Lung (tissue), 16 donors: ENCODE results near the gene ATCAY. TPM values are rescaled to one million over a fixed set of nuclear protein-coding genes. Genes with fewer than 3 reads are reported as not detected.
A peak's percentile ranks its signal among the peaks of the same experiment; 100 is the strongest.

Experiments used
- ATAC-seq: fragments of 200-7000 bp; cut with Tn5 transposase; one replicate; pipeline ENCODE4 v1.9.1; 2020; ENCODE audit warnings: moderate number of reproducible peaks; ENCODE audit not compliant: insufficient read depth, low FRiP score
- DNase-seq, 3 donors: peaks; one replicate each; pipeline ENCODE4 v3.0.0-alpha.2; 2013 to 2017
- H3K27ac ChIP-seq, 2 donors: one replicate each; pipeline ENCODE4 v1.5.1; 2013; ENCODE audit warnings: mild to moderate bottlenecking in 2 of 2, moderate library complexity in 2 of 2, control low read depth in 1 of 2, inconsistent platforms in 1 of 2, low read depth in 1 of 2, low read length in 1 of 2
- H3K27me3 ChIP-seq, 3 donors: one replicate each; pipeline ENCODE4 v1.5.1; 2013; ENCODE audit warnings: low read length in 2 of 3; ENCODE audit not compliant: control insufficient read depth in 3 of 3, insufficient read depth in 3 of 3
- H3K36me3 ChIP-seq, 4 donors: one replicate each; pipeline ENCODE4 v1.5.1; 2013; ENCODE audit warnings: low read length in 4 of 4, mild to moderate bottlenecking in 1 of 4, moderate library complexity in 1 of 4; ENCODE audit not compliant: control insufficient read depth in 4 of 4, insufficient read depth in 4 of 4
- H3K4me1 ChIP-seq, 5 donors: one replicate each; pipeline ENCODE4 v1.5.1; 2013; ENCODE audit warnings: low read length in 5 of 5, mild to moderate bottlenecking in 2 of 5, moderate library complexity in 1 of 5; ENCODE audit not compliant: control insufficient read depth in 5 of 5, insufficient read depth in 5 of 5
- H3K4me3 ChIP-seq: one replicate; pipeline ENCODE4 v1.5.1; 2013; ENCODE audit warnings: mild to moderate bottlenecking, control low read depth, moderate library complexity
- H3K9ac ChIP-seq, 2 donors: one replicate each; pipeline ENCODE4 v1.5.1; 2013; ENCODE audit warnings: low read length in 2 of 2, control low read depth in 1 of 2; ENCODE audit not compliant: insufficient read depth in 1 of 2
- H3K9me3 ChIP-seq, 4 donors: one replicate each; pipeline ENCODE4 v1.5.1; 2013; ENCODE audit warnings: low read length in 3 of 4, mild to moderate bottlenecking in 1 of 4, moderate library complexity in 1 of 4; ENCODE audit not compliant: control insufficient read depth in 4 of 4, insufficient read depth in 3 of 4
- WGBS, 2 donors: extraction: QIAGEN DNeasy Blood & Tissue Kit; methylation state at CpG; one replicate each; pipeline ENCODE4 v1.1.7; 2013; 5-methylcytosine and 5-hydroxymethylcytosine counted together
- long read RNA-seq, 5 donors: transcript quantifications; one replicate each; lab custom pipeline, GENCODE V29; 2026
- polyA plus RNA-seq, 2 donors: library from polyadenylated mRNA; stranded (reverse); fragments of 200-250 nt; gene quantifications; one replicate each; pipeline ENCODE4 v1.2.1, GENCODE V29; 2013
- total RNA-seq, 2 donors: library from RNA; depleted of rRNA in 1 of 2; stranded (reverse); fragments of >200 nt in 1 of 2; gene quantifications; one replicate each; pipeline ENCODE4 v1.2.1, GENCODE V29; 2014 to 2021
- TF ChIP-seq, protein P1 (sequence below): IDR thresholded peaks from 2 replicates; pipeline ENCODE4 v1.5.1; 2012; ENCODE audit warnings: mild to moderate bottlenecking; ENCODE audit errors: control extremely low read depth, extremely low read depth
- donor health status: control.
- donor health status: control.
- donor health status: Bipolar disorder and iron deficiency.
- donor health status: healthy.
- donor health status: DM: yes; HTN: yes; CAD: no.

The ATCAY gene, protein sequence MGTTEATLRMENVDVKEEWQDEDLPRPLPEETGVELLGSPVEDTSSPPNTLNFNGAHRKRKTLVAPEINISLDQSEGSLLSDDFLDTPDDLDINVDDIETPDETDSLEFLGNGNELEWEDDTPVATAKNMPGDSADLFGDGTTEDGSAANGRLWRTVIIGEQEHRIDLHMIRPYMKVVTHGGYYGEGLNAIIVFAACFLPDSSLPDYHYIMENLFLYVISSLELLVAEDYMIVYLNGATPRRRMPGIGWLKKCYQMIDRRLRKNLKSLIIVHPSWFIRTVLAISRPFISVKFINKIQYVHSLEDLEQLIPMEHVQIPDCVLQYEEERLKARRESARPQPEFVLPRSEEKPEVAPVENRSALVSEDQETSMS
- total RNA-seq, result under 1 TPM in 1 of 2 donors, not detected in 1; 0.09 TPM
- polyA plus RNA-seq, result under 1 TPM in 1 of 2 donors, not detected in 1; under 0.01 TPM
- long read RNA-seq, donor 1, result 0 reads
- long read RNA-seq, donor 2, result 0 reads
- long read RNA-seq, donor 3, partial matches to known transcripts, result 12 of 12 reads
- long read RNA-seq, donor 3, other reads (novel, unspliced or antisense), result 0 of 12 reads
- long read RNA-seq, donor 4, result 0 reads
- long read RNA-seq, donor 5, result 0 reads

DNA sequence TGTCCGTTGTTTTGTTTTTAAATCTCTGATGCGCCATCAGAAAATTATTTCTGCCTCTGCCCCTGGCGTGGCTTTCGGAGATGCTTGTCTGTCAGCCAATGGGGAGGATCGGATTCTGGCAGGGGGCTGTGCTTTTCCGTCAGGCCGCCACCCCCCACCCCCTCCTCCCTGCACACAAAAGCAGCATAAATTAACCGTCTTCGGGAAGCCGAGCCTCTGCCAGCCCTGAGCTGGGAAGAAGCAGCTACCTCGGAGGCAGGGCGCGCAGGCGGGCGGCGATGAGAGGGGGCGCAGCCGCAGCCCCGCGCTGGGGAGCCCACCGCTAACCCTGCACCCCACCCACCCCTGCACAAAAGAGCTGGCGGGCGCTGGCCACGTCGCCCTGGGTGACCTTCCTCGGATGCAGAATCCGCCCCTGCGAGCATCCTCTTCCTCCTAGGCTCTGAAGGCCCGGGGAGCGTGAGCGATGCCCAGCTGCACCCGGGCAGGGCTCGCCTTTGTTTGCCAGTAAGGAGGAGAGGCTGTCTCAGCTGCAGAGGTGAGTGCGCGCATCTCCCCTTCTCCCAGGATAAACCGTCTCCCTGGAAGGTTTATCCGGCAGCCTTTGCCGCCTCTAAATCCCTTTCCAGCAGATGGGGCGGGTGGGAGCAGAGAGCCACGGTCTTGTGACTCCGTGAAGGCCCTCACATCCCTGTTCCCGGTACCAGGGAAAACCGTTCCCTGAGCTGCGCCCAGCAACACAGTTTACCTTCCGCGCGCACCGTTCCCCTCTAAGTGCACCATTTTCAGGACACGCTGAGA is at the start of gene ATCAY:
Gene ATCAY (plus strand): TSS at position 215 of the 801 bp plus-strand sequence. CDS start 5,083 bp downstream, outside the sequence.
- H3K27ac ChIP-seq, result no peak within 1 kb of the TSS
- TF ChIP-seq, protein P1, sequence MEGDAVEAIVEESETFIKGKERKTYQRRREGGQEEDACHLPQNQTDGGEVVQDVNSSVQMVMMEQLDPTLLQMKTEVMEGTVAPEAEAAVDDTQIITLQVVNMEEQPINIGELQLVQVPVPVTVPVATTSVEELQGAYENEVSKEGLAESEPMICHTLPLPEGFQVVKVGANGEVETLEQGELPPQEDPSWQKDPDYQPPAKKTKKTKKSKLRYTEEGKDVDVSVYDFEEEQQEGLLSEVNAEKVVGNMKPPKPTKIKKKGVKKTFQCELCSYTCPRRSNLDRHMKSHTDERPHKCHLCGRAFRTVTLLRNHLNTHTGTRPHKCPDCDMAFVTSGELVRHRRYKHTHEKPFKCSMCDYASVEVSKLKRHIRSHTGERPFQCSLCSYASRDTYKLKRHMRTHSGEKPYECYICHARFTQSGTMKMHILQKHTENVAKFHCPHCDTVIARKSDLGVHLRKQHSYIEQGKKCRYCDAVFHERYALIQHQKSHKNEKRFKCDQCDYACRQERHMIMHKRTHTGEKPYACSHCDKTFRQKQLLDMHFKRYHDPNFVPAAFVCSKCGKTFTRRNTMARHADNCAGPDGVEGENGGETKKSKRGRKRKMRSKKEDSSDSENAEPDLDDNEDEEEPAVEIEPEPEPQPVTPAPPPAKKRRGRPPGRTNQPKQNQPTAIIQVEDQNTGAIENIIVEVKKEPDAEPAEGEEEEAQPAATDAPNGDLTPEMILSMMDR, result no peak
- H3K36me3 ChIP-seq, result no peaks in the 10 kb centered on the region
- no peak within 1 kb of the TSS for H3K9ac ChIP-seq
- H3K9me3 ChIP-seq, result peaks cover 0 to 1% (median 0%) of the 10 kb centered on the region in 4 donors
- no peaks in the 10 kb centered on the region for H3K4me1 ChIP-seq
- no peak for ATAC-seq
- 3 to 4% methylated on average over 47 to 49 of the region's 49 CpGs for WGBS, 2 donors
- no peak within 1 kb of the TSS for H3K4me3 ChIP-seq
- peaks cover 9 to 27% (median 14%) of the 10 kb centered on the region in 3 donors for H3K27me3 ChIP-seq
- DNase-seq, result peak in 1 of 3 donors; percentile 19

DNA sequence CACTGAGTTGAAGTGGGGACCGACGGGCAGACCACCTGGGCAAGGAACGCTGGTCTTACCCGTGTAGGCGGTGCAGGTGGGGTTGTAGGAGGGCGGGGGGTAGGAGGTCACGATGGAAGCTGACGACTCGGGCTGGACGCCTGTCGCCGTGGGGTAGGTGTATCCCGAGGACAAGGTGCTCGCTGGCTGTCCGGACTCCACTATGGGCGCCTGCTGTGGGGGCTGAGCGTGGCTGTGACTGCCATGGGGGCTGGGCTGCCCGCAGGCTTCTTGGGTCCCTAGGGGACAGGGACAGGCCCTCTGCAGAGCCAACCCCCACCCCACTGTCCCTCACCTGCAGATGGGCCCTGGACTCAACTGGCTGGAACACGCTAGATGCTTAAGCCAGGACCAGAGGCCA is 48.9 kb upstream of the ATCAY start:
- Histone ChIP-seq H3K4me3 (no peak overlapping the region), H3K27ac (no peak overlapping the region), H3K4me1 (peaks cover 0 to 2% (median 0%) of the 10 kb centered on the region in 5 donors), H3K36me3 (no peaks in the 10 kb centered on the region), H3K27me3 (peaks cover 0 to 5% (median 3%) of the 10 kb centered on the region in 3 donors), H3K9me3 (peaks cover 0 to 3% (median 0%) of the 10 kb centered on the region in 4 donors), H3K9ac (no peak overlapping the region)
- DNase-seq (no peak), ATAC-seq (no peak)
- TF ChIP-seq, protein P1, result no peak
- WGBS, 2 donors, result 65 to 75% methylated on average over 19 of the region's 19 CpGs

DNA sequence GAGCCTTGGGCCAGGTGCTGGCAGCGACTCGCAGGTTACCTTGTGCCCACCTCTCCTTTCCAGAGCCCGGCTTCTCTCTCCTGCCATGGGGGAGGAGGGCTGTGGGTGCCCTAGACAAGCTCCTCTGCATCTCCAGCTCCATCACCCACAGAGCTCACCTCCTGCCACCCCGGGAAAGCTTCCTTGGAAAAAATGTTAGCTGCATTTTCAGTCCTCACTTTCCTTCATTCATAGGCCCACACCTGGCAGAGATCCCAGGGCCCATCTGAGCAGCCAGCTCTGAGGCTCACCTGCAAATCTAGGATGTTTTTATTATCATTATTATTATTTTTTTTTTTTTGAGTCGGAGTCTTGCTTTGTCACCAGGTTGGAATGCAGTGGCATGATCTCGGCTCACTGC is 48.5 kb upstream of the ATCAY start:
- DNase-seq (no peak), ATAC-seq (no peak)
- peaks cover 0 to 5% (median 3%) of the 10 kb centered on the region in 3 donors for H3K27me3 ChIP-seq
- no peak overlapping the region for H3K9ac ChIP-seq
- WGBS, 2 donors, result 91% methylated on average over 6 of the region's 6 CpGs
- TF ChIP-seq, protein P1, result no peak
- H3K9me3 ChIP-seq, result peaks cover 0 to 3% (median 0%) of the 10 kb centered on the region in 4 donors
- no peak overlapping the region for H3K27ac ChIP-seq
- H3K4me3 ChIP-seq, result no peak overlapping the region
- no peaks in the 10 kb centered on the region for H3K36me3 ChIP-seq
- H3K4me1 ChIP-seq, result peaks cover 0 to 2% (median 0%) of the 10 kb centered on the region in 5 donors
